B cell (primary cell): ENCODE data around the gene PTER. TPM values are rescaled to one million over a fixed set of nuclear protein-coding genes. Genes with fewer than 3 reads are reported as not detected.

Source experiments
- ATAC-seq: fragments of 200-7000 bp; cut with Tn5 transposase; one replicate; pipeline ENCODE4 v1.10.0; 2021; ENCODE audit warnings: low read depth, mild to moderate bottlenecking, moderate number of reproducible peaks, moderate library complexity
- CTCF ChIA-PET: fragments of 350-600 bp; sonication (Branson Sonifier 250); formaldehyde crosslinking; loops from one replicate; lab custom pipeline; 2021; ENCODE audit warnings: antibody characterized with exemption, inconsistent platforms; lab: Charles Lee
- POLR2A ChIA-PET: fragments of 350-600 bp; sonication (Branson Sonifier 250); formaldehyde crosslinking; loops from one replicate; lab custom pipeline; 2021; ENCODE audit warnings: antibody characterized with exemption; lab: Charles Lee
- DNase-seq: peaks from one replicate; pipeline ENCODE4 v3.0.0; 2013
- H2AFZ ChIP-seq: 2 replicates; pipeline ENCODE4 v1.6.1; 2012; ENCODE audit warnings: mild to moderate bottlenecking, low read depth, low read length; ENCODE audit not compliant: insufficient read depth, poor library complexity, severe bottlenecking
- H3K27ac ChIP-seq, 2 donors: 1 replicate in 1 of 2; 2 replicates in 1 of 2; pipeline ENCODE4 v1.5.1; 2012 to 2013; ENCODE audit warnings: low read length in 2 of 2, mild to moderate bottlenecking in 2 of 2, moderate library complexity in 1 of 2
- H3K27me3 ChIP-seq, 4 experiments: fragments of 200-600 bp in 1 of 4; sonication (generic) in 1 of 4; replicated peaks in 1 of 4; 1 replicate in 2 of 4; 2 replicates in 2 of 4; pipeline versions ENCODE4 v1.6.1 to v1.7.0; 2013 to 2016; ENCODE audit warnings: low read length in 3 of 4, mild to moderate bottlenecking in 2 of 4, mixed read lengths in 1 of 4, moderate library complexity in 1 of 4; ENCODE audit not compliant: insufficient read depth in 4 of 4, control insufficient read depth in 3 of 4; ENCODE audit errors: control extremely low read depth in 1 of 4
- H3K36me3 ChIP-seq, 2 experiments: replicated peaks in 1 of 2; 1 replicate in 1 of 2; 2 replicates in 1 of 2; pipeline versions ENCODE4 v1.6.1 to v1.7.1; 2013; ENCODE audit warnings: low read length in 1 of 2; ENCODE audit not compliant: insufficient read depth in 2 of 2, control insufficient read depth in 1 of 2; ENCODE audit errors: control extremely low read depth in 1 of 2, extremely low read depth in 1 of 2
- H3K4me1 ChIP-seq, 2 donors: fragments of 200-600 bp in 1 of 2; sonication (generic) in 1 of 2; 1 replicate in 1 of 2; 2 replicates in 1 of 2; pipeline versions ENCODE4 v1.5.1 to v1.6.1; 2013 to 2017; ENCODE audit warnings: low read length in 2 of 2; ENCODE audit not compliant: control insufficient read depth in 2 of 2, insufficient read depth in 2 of 2
- H3K4me2 ChIP-seq: replicated peaks from 2 replicates; pipeline ENCODE3; 2012; ENCODE audit warnings: mild to moderate bottlenecking, low read depth, low read length; ENCODE audit not compliant: poor library complexity, severe bottlenecking
- H3K4me3 ChIP-seq, 5 experiments: fragments of 200-600 bp in 1 of 5; sonication (generic) in 1 of 5; 1 replicate in 3 of 5; 2 replicates in 2 of 5; pipeline versions ENCODE4 v1.5.1 to v1.7.0; 2011 to 2016; ENCODE audit warnings: low read length in 4 of 5, mild to moderate bottlenecking in 4 of 5, low read depth in 2 of 5, control low read depth in 1 of 5, moderate library complexity in 1 of 5; ENCODE audit not compliant: insufficient read depth in 1 of 5; ENCODE audit errors: control extremely low read depth in 1 of 5, extremely low read depth in 1 of 5
- H3K79me2 ChIP-seq: fragments of 200-600 bp; sonication (generic); one replicate; pipeline ENCODE4 v1.6.0; 2016; ENCODE audit warnings: low read length; ENCODE audit not compliant: control insufficient read depth, insufficient read depth
- H3K9ac ChIP-seq: fragments of 200-600 bp; sonication (generic); 2 replicates; pipeline ENCODE4 v1.6.1; 2017; ENCODE audit warnings: mild to moderate bottlenecking, low read length, moderate library complexity
- H3K9me3 ChIP-seq, 3 donors: one replicate each; pipeline versions ENCODE4 v1.6.1 to v1.7.1; 2013; ENCODE audit warnings: low read length in 2 of 3; ENCODE audit not compliant: control insufficient read depth in 2 of 3, insufficient read depth in 1 of 3; ENCODE audit errors: control extremely low read depth in 1 of 3
- H4K20me1 ChIP-seq: 2 replicates; pipeline ENCODE4 v1.6.0; 2012; ENCODE audit warnings: mild to moderate bottlenecking, low read length; ENCODE audit not compliant: insufficient read depth, control insufficient read depth, poor library complexity, severe bottlenecking
- H3K27ac Mint-ChIP-seq: one replicate; pipeline ENCODE4 v1.8.0; 2021; ENCODE audit warnings: mixed read lengths
- H3K27me3 Mint-ChIP-seq: one replicate; pipeline ENCODE4 v1.8.0; 2021; ENCODE audit warnings: mixed read lengths
- H3K4me1 Mint-ChIP-seq: one replicate; pipeline ENCODE4 v1.8.0; 2021; ENCODE audit warnings: mixed read lengths
- H3K4me3 Mint-ChIP-seq: one replicate; pipeline ENCODE4 v1.8.0; 2021; ENCODE audit warnings: mixed read lengths
- H3K9me3 Mint-ChIP-seq: one replicate; pipeline ENCODE4 v1.8.0; 2022; ENCODE audit warnings: mixed read lengths; ENCODE audit not compliant: insufficient read depth
- CTCF ChIP-seq: fragments of 200-600 bp; IDR thresholded peaks from one replicate; pipeline ENCODE4 v1.8.0; 2022; ENCODE audit warnings: antibody characterized with exemption, mild to moderate bottlenecking
- EZH2 ChIP-seq: IDR thresholded peaks from 2 replicates; pipeline ENCODE4 v1.6.1; 2012; ENCODE audit warnings: borderline replicate concordance, low read depth, mild to moderate bottlenecking, moderate library complexity, low read length; ENCODE audit not compliant: insufficient read depth, poor library complexity, severe bottlenecking
- WGBS: methylation state at CpG from one replicate; pipeline ENCODE4 v1.1.5; 2013; ENCODE audit warnings: missing lambda C conversion rate; ENCODE audit not compliant: insufficient coverage; 5-methylcytosine and 5-hydroxymethylcytosine counted together
- intact Hi-C: fragments of 100-400 bp; cut with micrococcal nuclease; formaldehyde crosslinking; loops from one replicate; pipeline ENCODE4 v1.10.0; 2022
- polyA minus RNA-seq: library from RNA; depleted of rRNA, polyadenylated mRNA; stranded (reverse); fragments of >200 nt; gene quantifications from 2 replicates; pipeline ENCODE4 v1.2.3, GENCODE V29; 2012
- polyA plus RNA-seq: library from polyadenylated mRNA; depleted of rRNA; stranded (reverse); fragments of >200 nt; gene quantifications from 2 replicates; pipeline ENCODE4 v1.2.3, GENCODE V29; 2012
- total RNA-seq, 2 donors: library from RNA; stranded (reverse); fragments of 120-200 nt in 1 of 2; gene quantifications; 1 replicate in 1 of 2; 2 replicates in 1 of 2; pipeline versions ENCODE4 v1.2.3 to v1.2.4, GENCODE V29; 2013 to 2022

The PTER gene, protein sequence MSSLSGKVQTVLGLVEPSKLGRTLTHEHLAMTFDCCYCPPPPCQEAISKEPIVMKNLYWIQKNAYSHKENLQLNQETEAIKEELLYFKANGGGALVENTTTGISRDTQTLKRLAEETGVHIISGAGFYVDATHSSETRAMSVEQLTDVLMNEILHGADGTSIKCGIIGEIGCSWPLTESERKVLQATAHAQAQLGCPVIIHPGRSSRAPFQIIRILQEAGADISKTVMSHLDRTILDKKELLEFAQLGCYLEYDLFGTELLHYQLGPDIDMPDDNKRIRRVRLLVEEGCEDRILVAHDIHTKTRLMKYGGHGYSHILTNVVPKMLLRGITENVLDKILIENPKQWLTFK
- 17.5 and 18.6 TPM in 2 replicates for total RNA-seq
- 19.8 TPM for total RNA-seq (2013)
- 7.4 and 8.8 TPM in 2 replicates for polyA plus RNA-seq
- polyA minus RNA-seq, result 14.1 and 16.4 TPM in 2 replicates

- H3K4me1 ChIP-seq, result peaks cover 20 to 26% of the 10 kb centered on the region in 2 donors
Measured at GRCh38 chr10:16436758-16437539, at the start of gene PTER. PTER (plus strand) TSS chr10:16437010; CDS start chr10:16484385, 47,375 bp downstream.

More at GRCh38 chr10:16436758-16437539, at the start of gene PTER:
- H4K20me1 ChIP-seq, result peaks cover 13% of the 10 kb centered on the region
- DNase-seq (peak; percentile 95), ATAC-seq (peak; percentile 100)
- no peaks in the 10 kb centered on the region for H3K9me3 Mint-ChIP-seq
- peak within 1 kb of the TSS; percentile 94 for H3K4me3 Mint-ChIP-seq
- no peaks in the 10 kb centered on the region for H3K9me3 ChIP-seq
- peak within 1 kb of the TSS; percentile 84 for H3K9ac ChIP-seq
- ChIA-PET POLR2A (interaction anchor here (0.6 to 1.1 kb wide), 2 partner anchors 377 to 793 kb away, joined by 4 read pairs; no protein-coding TSS in a partner anchor), CTCF (no interaction called here)
- WGBS, result under 1% methylated on average over 48 of the region's 49 CpGs
- H3K4me1 Mint-ChIP-seq, result peaks cover 45% of the 10 kb centered on the region
- peak within 1 kb of the TSS; percentile 65 to 69 for H3K27ac ChIP-seq
- H3K27ac Mint-ChIP-seq, result peak within 1 kb of the TSS; percentile 91
- H3K27me3 Mint-ChIP-seq, result peaks cover 7% of the 10 kb centered on the region
- H2AFZ ChIP-seq, result peak within 1 kb of the TSS; percentile 93
- H3K79me2 ChIP-seq, result peaks cover 42% of the 10 kb centered on the region
- H3K4me2 ChIP-seq, result peak within 1 kb of the TSS; percentile 91
- H3K27me3 ChIP-seq, result no peaks in the 10 kb centered on the region
- H3K4me3 ChIP-seq, result peak within 1 kb of the TSS; percentile 57 to 94 (median 84)
- TF ChIP-seq CTCF (no peak), EZH2 (no peak)
- intact Hi-C loops, result loop anchor here (1.0 to 10.0 kb wide), 3 partner anchors 380 to 798 kb away; partner anchors contain the start of genes MINDY3 and RSU1
- H3K36me3 ChIP-seq, result peaks cover 0 to 6% of the 10 kb centered on the region in 2 experiments
